ENCODE measurements around the gene CACNA1C.

CACNA1C gene

GRCh38 chr12:2335109-2335508, 282.3 kb downstream of the CACNA1C start:
- H3K36me3 ChIP-seq (ENCODE audit: insufficient read depth, low read length), result no peaks in the 10 kb centered on the region
- no peaks in the 10 kb centered on the region for H3K4me1 ChIP-seq (ENCODE audit: insufficient read depth, low read length)
- no peaks in the 10 kb centered on the region for H3K9me3 ChIP-seq (ENCODE audit: insufficient read depth, low read length, severe bottlenecking)
- H3K27me3 ChIP-seq (ENCODE audit: insufficient read depth, low read length, poor library complexity), result peaks cover 3% of the 10 kb centered on the region
- H3K9ac ChIP-seq (ENCODE audit: low read depth, low read length), result no peak overlapping the region
- H3K27ac ChIP-seq (ENCODE audit: low read length), result no peak overlapping the region
- DNase-seq, result no peak
- H3K4me3 ChIP-seq (ENCODE audit: low read depth in 1 of 2, low read length in 2 of 2), result no peak overlapping the region
- no peaks in the 10 kb centered on the region for H3K79me2 ChIP-seq (ENCODE audit: insufficient read depth, low read length)
- no peak for ATAC-seq (ENCODE audit: insufficient read depth, low read depth)
- no peak overlapping the region for H3K4me2 ChIP-seq (ENCODE audit: insufficient read depth, low read length)
- no peak overlapping the region for H2AFZ ChIP-seq (ENCODE audit: low read depth, low read length)
- H4K20me1 ChIP-seq (ENCODE audit: insufficient read depth, low read length), result no peaks in the 10 kb centered on the region
- TF ChIP-seq, protein P1, sequence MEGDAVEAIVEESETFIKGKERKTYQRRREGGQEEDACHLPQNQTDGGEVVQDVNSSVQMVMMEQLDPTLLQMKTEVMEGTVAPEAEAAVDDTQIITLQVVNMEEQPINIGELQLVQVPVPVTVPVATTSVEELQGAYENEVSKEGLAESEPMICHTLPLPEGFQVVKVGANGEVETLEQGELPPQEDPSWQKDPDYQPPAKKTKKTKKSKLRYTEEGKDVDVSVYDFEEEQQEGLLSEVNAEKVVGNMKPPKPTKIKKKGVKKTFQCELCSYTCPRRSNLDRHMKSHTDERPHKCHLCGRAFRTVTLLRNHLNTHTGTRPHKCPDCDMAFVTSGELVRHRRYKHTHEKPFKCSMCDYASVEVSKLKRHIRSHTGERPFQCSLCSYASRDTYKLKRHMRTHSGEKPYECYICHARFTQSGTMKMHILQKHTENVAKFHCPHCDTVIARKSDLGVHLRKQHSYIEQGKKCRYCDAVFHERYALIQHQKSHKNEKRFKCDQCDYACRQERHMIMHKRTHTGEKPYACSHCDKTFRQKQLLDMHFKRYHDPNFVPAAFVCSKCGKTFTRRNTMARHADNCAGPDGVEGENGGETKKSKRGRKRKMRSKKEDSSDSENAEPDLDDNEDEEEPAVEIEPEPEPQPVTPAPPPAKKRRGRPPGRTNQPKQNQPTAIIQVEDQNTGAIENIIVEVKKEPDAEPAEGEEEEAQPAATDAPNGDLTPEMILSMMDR (IDR thresholded peaks at IDR 0.05; ENCODE audit: borderline replicate concordance, extremely low read depth, low read length, poor library complexity, severe bottlenecking), result no peak
- TF ChIP-seq EZH2 (IDR thresholded peaks at IDR 0.05; ENCODE audit: borderline replicate concordance, low read depth, low read length, severe bottlenecking), result no peak

DNA sequence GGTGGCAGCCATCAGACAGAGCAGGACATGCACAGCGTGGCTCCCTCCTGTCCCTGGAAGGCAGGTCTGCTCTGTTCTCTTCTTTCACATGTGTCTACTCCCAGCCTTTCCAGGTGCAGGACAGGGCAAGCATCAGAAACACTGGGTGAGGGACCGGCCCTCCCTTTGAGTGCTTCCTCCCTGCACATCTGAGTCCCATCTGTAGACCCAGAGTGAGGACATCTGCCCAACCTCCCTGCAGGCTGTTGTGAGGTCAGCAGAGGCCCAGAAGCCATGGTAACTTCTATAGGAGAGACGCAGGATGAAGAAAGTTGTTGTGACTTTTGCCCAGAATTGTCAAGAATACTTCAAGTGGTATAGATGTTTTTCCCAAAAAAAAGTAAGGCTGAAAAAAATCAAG, 282.7 kb downstream of the CACNA1C start:
- H3K9me3 ChIP-seq (ENCODE audit: insufficient read depth, low read length, severe bottlenecking), result no peaks in the 10 kb centered on the region
- no peak for ATAC-seq (ENCODE audit: insufficient read depth, low read depth)
- H3K9ac ChIP-seq (ENCODE audit: low read depth, low read length), result no peak overlapping the region
- no peak overlapping the region for H3K4me2 ChIP-seq (ENCODE audit: insufficient read depth, low read length)
- H4K20me1 ChIP-seq (ENCODE audit: insufficient read depth, low read length), result no peaks in the 10 kb centered on the region
- no peak for DNase-seq
- no peak overlapping the region for H3K27ac ChIP-seq (ENCODE audit: low read length)
- no peaks in the 10 kb centered on the region for H3K36me3 ChIP-seq (ENCODE audit: insufficient read depth, low read length)
- TF ChIP-seq, protein P1 (IDR thresholded peaks at IDR 0.05; ENCODE audit: borderline replicate concordance, extremely low read depth, low read length, poor library complexity, severe bottlenecking), result no peak
- no peak for TF ChIP-seq EZH2 (IDR thresholded peaks at IDR 0.05; ENCODE audit: borderline replicate concordance, low read depth, low read length, severe bottlenecking)
- H3K27me3 ChIP-seq (ENCODE audit: insufficient read depth, low read length, poor library complexity), result peaks cover 2% of the 10 kb centered on the region
- no peak overlapping the region for H3K4me3 ChIP-seq (ENCODE audit: low read depth in 1 of 2, low read length in 2 of 2)
- H3K79me2 ChIP-seq (ENCODE audit: insufficient read depth, low read length), result no peaks in the 10 kb centered on the region
- no peaks in the 10 kb centered on the region for H3K4me1 ChIP-seq (ENCODE audit: insufficient read depth, low read length)
- H2AFZ ChIP-seq (ENCODE audit: low read depth, low read length), result no peak overlapping the region

- Histone ChIP-seq H4K20me1 (ENCODE audit: insufficient read depth, low read length) (no peaks in the 10 kb centered on the region), H3K9ac (ENCODE audit: low read depth, low read length) (no peak overlapping the region), H3K9me3 (ENCODE audit: insufficient read depth, low read length, severe bottlenecking) (no peaks in the 10 kb centered on the region), H3K4me2 (ENCODE audit: insufficient read depth, low read length) (no peak overlapping the region), H3K27ac (ENCODE audit: low read length) (no peak overlapping the region), H3K4me1 (ENCODE audit: insufficient read depth, low read length) (no peaks in the 10 kb centered on the region), H3K36me3 (ENCODE audit: insufficient read depth, low read length) (no peaks in the 10 kb centered on the region), H3K4me3 (ENCODE audit: low read depth in 1 of 2, low read length in 2 of 2) (no peak overlapping the region), H2AFZ (ENCODE audit: low read depth, low read length) (no peak overlapping the region), H3K79me2 (ENCODE audit: insufficient read depth, low read length) (no peaks in the 10 kb centered on the region), H3K27me3 (ENCODE audit: insufficient read depth, low read length, poor library complexity) (peaks cover under 1% of the 10 kb centered on the region)
- DNase-seq (no peak), ATAC-seq (ENCODE audit: insufficient read depth, low read depth) (no peak)
- TF ChIP-seq, protein P1 (IDR thresholded peaks at IDR 0.05; ENCODE audit: borderline replicate concordance, extremely low read depth, low read length, poor library complexity, severe bottlenecking), result no peak
- TF ChIP-seq EZH2 (IDR thresholded peaks at IDR 0.05; ENCODE audit: borderline replicate concordance, low read depth, low read length, severe bottlenecking), result no peak
Observed at GRCh38 chr12:2335916-2336315, 283.1 kb downstream of the CACNA1C start.

DNA sequence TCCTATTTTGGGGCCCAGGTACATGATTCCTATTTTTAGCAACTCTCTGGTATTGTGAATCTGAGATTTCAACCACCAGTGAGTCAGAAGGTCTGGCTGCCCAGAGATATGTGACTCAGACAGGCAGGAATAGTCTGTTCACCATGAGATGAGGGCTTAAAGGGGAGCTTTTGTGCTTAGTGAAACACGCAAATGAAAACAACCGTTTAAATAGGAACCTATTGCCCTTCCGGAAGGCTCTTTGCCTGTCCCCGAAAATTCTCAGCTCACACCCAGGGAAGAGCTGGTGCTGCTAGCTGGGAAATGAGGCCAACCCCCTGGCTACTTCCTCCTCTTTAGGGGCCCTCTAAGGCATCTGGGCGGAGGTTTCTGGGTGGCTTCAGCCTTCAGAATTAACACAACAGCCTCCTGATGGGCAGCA, 283.6 kb downstream of the CACNA1C start:
- H3K36me3 ChIP-seq (ENCODE audit: insufficient read depth, low read length), result no peaks in the 10 kb centered on the region
- no peaks in the 10 kb centered on the region for H4K20me1 ChIP-seq (ENCODE audit: insufficient read depth, low read length)
- TF ChIP-seq, protein P1 (IDR thresholded peaks at IDR 0.05; ENCODE audit: borderline replicate concordance, extremely low read depth, low read length, poor library complexity, severe bottlenecking), result no peak
- TF ChIP-seq EZH2 (IDR thresholded peaks at IDR 0.05; ENCODE audit: borderline replicate concordance, low read depth, low read length, severe bottlenecking), result no peak
- peaks cover 2% of the 10 kb centered on the region for H3K27me3 ChIP-seq (ENCODE audit: insufficient read depth, low read length, poor library complexity)
- no peak overlapping the region for H3K4me3 ChIP-seq (ENCODE audit: low read depth in 1 of 2, low read length in 2 of 2)
- H3K27ac ChIP-seq (ENCODE audit: low read length), result no peak overlapping the region
- H3K9me3 ChIP-seq (ENCODE audit: insufficient read depth, low read length, severe bottlenecking), result no peaks in the 10 kb centered on the region
- H3K4me1 ChIP-seq (ENCODE audit: insufficient read depth, low read length), result no peaks in the 10 kb centered on the region
- H2AFZ ChIP-seq (ENCODE audit: low read depth, low read length), result no peak overlapping the region
- no peak for DNase-seq
- ATAC-seq (ENCODE audit: insufficient read depth, low read depth), result no peak
- H3K79me2 ChIP-seq (ENCODE audit: insufficient read depth, low read length), result no peaks in the 10 kb centered on the region
- no peak overlapping the region for H3K9ac ChIP-seq (ENCODE audit: low read depth, low read length)
- no peak overlapping the region for H3K4me2 ChIP-seq (ENCODE audit: insufficient read depth, low read length)

Data from DND-41 (cell line).